H1 (cell line): ENCODE results near the gene TMEM106C. TPM values are rescaled to one million over a fixed set of nuclear protein-coding genes. Genes with fewer than 3 reads are reported as not detected.

Experiments
- CBX8 ChIP-seq: fragments of 300-800, 300-1000 bp; sonication (generic); IDR thresholded peaks from 2 replicates; pipeline ENCODE4 v1.7.1; 2016; ENCODE audit warnings: low read depth, low read length, borderline replicate concordance
- EGR1 ChIP-seq: IDR thresholded peaks from 2 replicates; pipeline ENCODE4 v1.6.1; 2011; ENCODE audit warnings: low read depth, low read length, borderline replicate concordance
- EP300 ChIP-seq, 2 experiments: IDR thresholded peaks; 1 replicate in 1 of 2; 2 replicates in 1 of 2; pipeline ENCODE4 v1.6.1; 2011 to 2012; ENCODE audit warnings: low read depth in 2 of 2, low read length in 2 of 2, mild to moderate bottlenecking in 2 of 2, borderline replicate concordance in 1 of 2, inconsistent platforms in 1 of 2, moderate library complexity in 1 of 2
- FOSL1 ChIP-seq: IDR thresholded peaks from 2 replicates; pipeline ENCODE4 v1.6.1; 2011; ENCODE audit warnings: mild to moderate bottlenecking, low read depth, low read length, moderate library complexity; ENCODE audit not compliant: insufficient read depth
- GTF2F1 ChIP-seq: IDR thresholded peaks from 2 replicates; pipeline ENCODE4 v1.6.1; 2012; ENCODE audit warnings: low read depth, low read length, improper control_type of control experiment, borderline replicate concordance
- JUND ChIP-seq: IDR thresholded peaks from 2 replicates; pipeline ENCODE4 v1.6.1; 2011; ENCODE audit warnings: mild to moderate bottlenecking, improper control_type of control experiment, low read length
- MAFK ChIP-seq: IDR thresholded peaks from 2 replicates; pipeline ENCODE4 v1.6.1; 2012; ENCODE audit warnings: low read depth, mild to moderate bottlenecking, improper control_type of control experiment, low read length
- SIRT6 ChIP-seq: IDR thresholded peaks from one replicate; pipeline ENCODE4 v1.7.1; 2012; ENCODE audit warnings: low read length, inconsistent platforms
- TCF12 ChIP-seq: IDR thresholded peaks from 2 replicates; pipeline ENCODE4 v1.6.1; 2011; ENCODE audit warnings: low read depth, mild to moderate bottlenecking, low read length
- YY1 ChIP-seq: IDR thresholded peaks from 2 replicates; pipeline ENCODE4 v1.6.1; 2011; ENCODE audit warnings: low read depth, mild to moderate bottlenecking, low read length
- polyA plus RNA-seq, 7 experiments: library from polyadenylated mRNA; depleted of rRNA in 3 of 7; stranded (reverse) in 5 of 7; unstranded in 2 of 7; fragments of >200 nt in 5 of 7; fragments of 200-250 nt in 2 of 7; gene quantifications; 1 replicate in 5 of 7; 2 replicates in 1 of 7; 4 replicates in 1 of 7; pipeline versions ENCODE4 v1.2.1 to v1.2.3, GENCODE V29; 2011 to 2013; ENCODE audit warnings: missing spikeins in 2 of 7, mixed read lengths in 2 of 7
- total RNA-seq: library from RNA; stranded (reverse); fragmentation: NEBNext Ultra II Directional; extraction: Animal tissue kit (Norgen Biotek cat#: 25700); gene quantifications from 2 replicates; pipeline ENCODE4 v1.2.1, GENCODE V29; 2021
- TF ChIP-seq, protein P1 (sequence below): fragments of 300-600 bp; sonication (generic); IDR thresholded peaks from 2 replicates; pipeline ENCODE4 v1.7.1; 2012; ENCODE audit warnings: low read length, moderate library complexity, mild to moderate bottlenecking, inconsistent platforms; ENCODE audit not compliant: insufficient replicate concordance
- TF ChIP-seq, protein P2 (sequence below): IDR thresholded peaks from 2 replicates; pipeline ENCODE4 v1.6.1; 2011; ENCODE audit warnings: low read depth, mild to moderate bottlenecking, low read length; ENCODE audit not compliant: insufficient read depth

TMEM106C gene
- total and polyA plus RNA-seq, 2 of the 8 experiments (the other 6 are each of a cell fraction or from before 2014, with no cell fraction given), result 36.6 to 45.3 TPM

DNA sequence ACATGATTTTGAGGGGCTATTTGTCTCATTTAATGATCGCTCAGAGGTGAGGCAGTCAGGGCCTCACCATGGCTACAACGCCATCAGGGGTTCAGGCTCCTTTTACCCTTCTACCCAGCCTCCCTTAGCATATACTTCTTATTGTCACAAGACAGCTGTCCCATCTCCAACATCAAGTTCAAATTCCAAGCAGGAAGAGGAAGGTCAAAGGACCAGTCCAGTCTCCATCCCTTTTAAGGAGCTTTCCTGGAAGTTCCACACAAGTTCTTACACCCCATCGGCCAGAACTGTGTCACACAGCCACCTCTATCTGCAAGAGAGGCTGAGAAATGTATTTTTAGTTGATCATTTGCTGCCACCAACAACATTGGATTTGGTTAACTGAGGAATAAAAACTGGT, 8.3 kb upstream of the TMEM106C start (continued):
- TF ChIP-seq, protein P1, sequence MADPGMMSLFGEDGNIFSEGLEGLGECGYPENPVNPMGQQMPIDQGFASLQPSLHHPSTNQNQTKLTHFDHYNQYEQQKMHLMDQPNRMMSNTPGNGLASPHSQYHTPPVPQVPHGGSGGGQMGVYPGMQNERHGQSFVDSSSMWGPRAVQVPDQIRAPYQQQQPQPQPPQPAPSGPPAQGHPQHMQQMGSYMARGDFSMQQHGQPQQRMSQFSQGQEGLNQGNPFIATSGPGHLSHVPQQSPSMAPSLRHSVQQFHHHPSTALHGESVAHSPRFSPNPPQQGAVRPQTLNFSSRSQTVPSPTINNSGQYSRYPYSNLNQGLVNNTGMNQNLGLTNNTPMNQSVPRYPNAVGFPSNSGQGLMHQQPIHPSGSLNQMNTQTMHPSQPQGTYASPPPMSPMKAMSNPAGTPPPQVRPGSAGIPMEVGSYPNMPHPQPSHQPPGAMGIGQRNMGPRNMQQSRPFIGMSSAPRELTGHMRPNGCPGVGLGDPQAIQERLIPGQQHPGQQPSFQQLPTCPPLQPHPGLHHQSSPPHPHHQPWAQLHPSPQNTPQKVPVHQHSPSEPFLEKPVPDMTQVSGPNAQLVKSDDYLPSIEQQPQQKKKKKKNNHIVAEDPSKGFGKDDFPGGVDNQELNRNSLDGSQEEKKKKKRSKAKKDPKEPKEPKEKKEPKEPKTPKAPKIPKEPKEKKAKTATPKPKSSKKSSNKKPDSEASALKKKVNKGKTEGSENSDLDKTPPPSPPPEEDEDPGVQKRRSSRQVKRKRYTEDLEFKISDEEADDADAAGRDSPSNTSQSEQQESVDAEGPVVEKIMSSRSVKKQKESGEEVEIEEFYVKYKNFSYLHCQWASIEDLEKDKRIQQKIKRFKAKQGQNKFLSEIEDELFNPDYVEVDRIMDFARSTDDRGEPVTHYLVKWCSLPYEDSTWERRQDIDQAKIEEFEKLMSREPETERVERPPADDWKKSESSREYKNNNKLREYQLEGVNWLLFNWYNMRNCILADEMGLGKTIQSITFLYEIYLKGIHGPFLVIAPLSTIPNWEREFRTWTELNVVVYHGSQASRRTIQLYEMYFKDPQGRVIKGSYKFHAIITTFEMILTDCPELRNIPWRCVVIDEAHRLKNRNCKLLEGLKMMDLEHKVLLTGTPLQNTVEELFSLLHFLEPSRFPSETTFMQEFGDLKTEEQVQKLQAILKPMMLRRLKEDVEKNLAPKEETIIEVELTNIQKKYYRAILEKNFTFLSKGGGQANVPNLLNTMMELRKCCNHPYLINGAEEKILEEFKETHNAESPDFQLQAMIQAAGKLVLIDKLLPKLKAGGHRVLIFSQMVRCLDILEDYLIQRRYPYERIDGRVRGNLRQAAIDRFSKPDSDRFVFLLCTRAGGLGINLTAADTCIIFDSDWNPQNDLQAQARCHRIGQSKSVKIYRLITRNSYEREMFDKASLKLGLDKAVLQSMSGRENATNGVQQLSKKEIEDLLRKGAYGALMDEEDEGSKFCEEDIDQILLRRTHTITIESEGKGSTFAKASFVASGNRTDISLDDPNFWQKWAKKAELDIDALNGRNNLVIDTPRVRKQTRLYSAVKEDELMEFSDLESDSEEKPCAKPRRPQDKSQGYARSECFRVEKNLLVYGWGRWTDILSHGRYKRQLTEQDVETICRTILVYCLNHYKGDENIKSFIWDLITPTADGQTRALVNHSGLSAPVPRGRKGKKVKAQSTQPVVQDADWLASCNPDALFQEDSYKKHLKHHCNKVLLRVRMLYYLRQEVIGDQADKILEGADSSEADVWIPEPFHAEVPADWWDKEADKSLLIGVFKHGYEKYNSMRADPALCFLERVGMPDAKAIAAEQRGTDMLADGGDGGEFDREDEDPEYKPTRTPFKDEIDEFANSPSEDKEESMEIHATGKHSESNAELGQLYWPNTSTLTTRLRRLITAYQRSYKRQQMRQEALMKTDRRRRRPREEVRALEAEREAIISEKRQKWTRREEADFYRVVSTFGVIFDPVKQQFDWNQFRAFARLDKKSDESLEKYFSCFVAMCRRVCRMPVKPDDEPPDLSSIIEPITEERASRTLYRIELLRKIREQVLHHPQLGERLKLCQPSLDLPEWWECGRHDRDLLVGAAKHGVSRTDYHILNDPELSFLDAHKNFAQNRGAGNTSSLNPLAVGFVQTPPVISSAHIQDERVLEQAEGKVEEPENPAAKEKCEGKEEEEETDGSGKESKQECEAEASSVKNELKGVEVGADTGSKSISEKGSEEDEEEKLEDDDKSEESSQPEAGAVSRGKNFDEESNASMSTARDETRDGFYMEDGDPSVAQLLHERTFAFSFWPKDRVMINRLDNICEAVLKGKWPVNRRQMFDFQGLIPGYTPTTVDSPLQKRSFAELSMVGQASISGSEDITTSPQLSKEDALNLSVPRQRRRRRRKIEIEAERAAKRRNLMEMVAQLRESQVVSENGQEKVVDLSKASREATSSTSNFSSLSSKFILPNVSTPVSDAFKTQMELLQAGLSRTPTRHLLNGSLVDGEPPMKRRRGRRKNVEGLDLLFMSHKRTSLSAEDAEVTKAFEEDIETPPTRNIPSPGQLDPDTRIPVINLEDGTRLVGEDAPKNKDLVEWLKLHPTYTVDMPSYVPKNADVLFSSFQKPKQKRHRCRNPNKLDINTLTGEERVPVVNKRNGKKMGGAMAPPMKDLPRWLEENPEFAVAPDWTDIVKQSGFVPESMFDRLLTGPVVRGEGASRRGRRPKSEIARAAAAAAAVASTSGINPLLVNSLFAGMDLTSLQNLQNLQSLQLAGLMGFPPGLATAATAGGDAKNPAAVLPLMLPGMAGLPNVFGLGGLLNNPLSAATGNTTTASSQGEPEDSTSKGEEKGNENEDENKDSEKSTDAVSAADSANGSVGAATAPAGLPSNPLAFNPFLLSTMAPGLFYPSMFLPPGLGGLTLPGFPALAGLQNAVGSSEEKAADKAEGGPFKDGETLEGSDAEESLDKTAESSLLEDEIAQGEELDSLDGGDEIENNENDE, result no peak
- no peak for TF ChIP-seq YY1
- TF ChIP-seq JUND, result no peak
- TF ChIP-seq CBX8, result no peak
- no peak for TF ChIP-seq FOSL1
- TF ChIP-seq EGR1, result no peak
- no peak for TF ChIP-seq SIRT6
- TF ChIP-seq GTF2F1, result no peak
- TF ChIP-seq, protein P2, sequence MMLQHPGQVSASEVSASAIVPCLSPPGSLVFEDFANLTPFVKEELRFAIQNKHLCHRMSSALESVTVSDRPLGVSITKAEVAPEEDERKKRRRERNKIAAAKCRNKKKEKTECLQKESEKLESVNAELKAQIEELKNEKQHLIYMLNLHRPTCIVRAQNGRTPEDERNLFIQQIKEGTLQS, result no peak
- TF ChIP-seq MAFK, result no peak
- TF ChIP-seq TCF12, result no peak
- no peak for TF ChIP-seq EP300 (IDR thresholded peaks at IDR 0.05; ENCODE audit: borderline replicate concordance in 1 of 2, low read depth in 2 of 2, low read length in 2 of 2)
